Stimulated activated CD4-positive, alpha-beta T cell treated with anti-CD3 and anti-CD28 coated beads, Interleukin-12 subunit alpha, Interleukin-12 subunit beta, amount 100 ng/mL, for 48 hours (primary cell): ENCODE measurements around the gene DUSP1.
"Not testable (repeated sequence)": the region's sequence is repeated elsewhere in the genome, so short reads cannot be mapped to it uniquely, and the experiment has no call there.

Source experiments
- DNase-seq, 3 donors: peaks; one replicate each; pipeline ENCODE4 v3.0.0-alpha.2; 2020; ENCODE audit warnings: low read depth in 2 of 3, low spot score in 1 of 3

The DUSP1 gene

DNA sequence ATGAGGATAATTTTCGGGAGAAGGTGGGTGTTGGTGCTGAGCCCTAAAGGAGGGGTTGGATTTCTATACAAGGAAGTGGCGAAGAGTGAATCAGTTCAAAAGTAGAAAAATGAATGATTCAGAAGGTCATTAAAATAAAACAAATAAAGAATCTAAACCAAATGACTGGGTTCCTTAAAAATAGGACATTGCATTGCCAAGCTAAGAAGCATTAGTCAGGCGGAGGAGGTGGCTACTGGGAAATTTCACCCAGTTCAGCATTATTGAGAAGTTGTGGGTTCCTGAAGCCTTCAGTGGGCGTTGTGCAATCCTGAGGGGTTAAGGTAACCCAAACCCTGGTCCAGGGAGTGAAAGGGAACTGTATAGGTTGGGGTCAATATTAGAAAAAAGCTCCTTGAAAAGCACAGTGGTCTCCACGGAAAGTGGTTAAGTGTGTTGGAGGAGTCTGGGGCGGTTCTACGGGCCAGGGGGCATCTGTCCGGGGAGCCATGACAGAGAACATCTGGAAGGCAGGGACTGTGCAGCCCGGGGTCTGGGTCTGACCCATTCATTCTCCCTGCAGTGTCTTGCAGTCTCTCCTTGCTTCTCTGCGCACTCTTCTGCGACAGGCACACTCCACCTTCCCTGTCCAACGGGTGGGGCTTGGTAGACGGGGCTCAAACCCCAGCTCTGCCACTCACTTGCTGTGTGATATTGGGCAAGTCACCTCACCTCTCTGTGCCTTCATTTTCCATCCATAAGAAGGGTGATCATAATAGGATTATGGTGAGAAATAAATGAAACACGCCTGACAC is 27.6 kb upstream of the DUSP1 start:
- no peak for DNase-seq

DNA sequence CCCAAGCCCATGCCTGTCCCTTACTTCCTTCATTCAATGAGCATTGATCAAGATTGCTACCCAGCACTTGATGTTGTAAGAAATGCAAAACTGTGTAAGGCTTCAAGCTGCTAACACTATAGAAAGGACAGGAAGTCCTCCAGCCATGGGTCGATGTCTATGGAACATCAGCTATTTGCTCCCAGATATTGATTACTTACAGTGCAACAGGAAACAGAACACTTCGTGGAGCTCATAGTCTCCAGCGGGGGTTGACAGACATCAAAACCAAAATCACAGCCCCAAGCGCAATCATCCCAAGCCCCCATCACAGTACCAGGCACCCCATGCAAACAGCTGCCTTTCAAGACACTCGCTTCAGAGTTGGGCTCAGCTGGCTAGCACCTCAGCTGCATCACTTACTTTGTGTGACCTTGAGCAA is 26.8 kb upstream of the DUSP1 start:
- no peak for DNase-seq

DNA sequence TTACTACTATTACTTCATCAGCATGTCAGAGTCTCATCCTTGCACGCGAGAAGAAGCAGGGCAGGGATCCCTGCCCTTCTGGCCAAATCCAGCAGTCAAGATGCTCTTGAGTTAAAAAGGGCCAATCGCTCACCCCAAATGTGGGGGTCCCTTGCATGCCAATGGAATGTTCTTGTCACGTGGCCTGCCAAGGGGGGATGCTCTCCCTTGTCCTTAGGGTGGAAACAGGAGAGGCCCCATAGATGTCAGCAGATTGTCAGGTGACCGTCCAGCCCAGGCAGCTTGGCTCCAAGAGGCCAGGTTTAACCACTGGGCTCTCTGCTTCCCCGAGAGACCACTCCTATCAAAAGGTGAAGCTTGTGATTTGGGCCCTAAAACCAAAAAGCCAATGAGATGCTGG is 25.3 kb upstream of the DUSP1 start:
- no peak for DNase-seq

DNA sequence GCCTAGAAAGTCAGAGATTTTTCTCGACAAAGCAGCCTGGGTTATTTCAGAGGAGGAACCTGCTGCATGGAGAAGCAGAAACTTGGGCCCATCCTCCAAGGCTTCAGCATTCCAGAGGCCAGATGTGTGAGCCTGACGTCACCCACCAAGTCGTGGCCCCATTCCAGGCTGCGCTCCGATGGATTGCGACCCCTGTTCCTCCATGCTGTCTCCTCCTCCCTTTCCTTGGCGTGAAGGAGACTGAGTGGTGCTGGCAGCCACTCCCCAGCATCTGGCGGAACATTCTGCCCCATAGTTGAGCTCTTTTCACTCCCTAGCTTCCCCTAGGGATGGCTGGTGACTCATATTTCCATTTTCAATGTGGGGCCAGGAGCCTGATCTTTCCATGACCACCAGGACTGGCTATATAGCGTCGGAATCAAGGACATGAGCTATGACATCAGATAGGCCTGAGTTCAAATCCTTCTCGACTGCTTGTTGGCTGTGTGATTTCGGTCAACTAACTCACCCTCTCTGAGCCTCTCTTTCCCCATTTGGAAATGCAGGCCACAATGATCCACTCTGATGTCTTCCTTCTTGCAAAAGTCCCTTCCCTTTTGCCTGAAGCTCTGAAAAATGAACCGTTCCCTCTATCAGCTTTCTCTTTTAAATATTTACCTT is 24.5 kb upstream of the DUSP1 start:
- no peak for DNase-seq

DNA sequence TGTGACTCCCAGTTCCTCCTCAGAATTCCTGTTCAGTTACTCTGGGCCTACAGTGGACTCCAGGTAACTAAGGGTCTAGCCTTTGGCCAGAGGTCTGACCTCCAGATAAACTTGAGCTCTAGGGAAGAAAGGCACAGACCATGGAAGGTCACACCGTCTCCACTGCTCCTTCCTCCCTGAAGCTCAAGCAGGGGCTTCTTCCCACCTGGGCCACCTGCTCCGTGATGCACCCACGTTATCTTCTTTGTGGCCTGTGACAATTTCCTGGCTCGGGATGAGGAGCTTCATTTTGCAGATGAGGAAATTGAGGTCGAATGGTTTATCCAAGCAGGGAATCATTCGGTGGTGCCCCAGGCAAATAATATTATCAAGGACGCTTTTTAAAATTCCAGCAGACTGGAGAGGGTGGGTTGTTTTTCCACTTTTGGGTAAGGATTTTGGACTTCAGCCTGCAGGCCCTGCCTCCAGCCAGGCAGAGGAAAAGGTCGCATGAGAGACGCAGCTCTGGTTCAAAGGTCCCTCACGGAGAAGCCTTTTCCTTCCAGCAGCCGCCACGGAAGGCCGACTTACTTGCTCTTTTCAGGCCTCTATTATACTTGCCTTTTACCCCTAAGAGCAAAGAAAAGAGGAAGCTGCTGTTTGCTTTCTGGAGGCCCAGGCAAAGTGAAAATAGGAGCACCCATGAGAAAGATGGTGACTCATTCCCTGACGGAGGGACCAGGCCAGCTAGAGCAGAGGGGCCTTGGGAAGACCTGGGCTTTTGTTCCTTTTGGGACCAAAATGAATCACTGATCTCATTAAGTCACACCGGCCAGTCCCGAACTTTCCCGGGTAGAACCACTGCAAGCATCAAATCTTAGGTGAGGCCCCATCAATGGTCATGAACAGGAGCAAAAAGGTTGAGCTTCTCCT is 22.8 kb upstream of the DUSP1 start:
- no peak for DNase-seq

DNA sequence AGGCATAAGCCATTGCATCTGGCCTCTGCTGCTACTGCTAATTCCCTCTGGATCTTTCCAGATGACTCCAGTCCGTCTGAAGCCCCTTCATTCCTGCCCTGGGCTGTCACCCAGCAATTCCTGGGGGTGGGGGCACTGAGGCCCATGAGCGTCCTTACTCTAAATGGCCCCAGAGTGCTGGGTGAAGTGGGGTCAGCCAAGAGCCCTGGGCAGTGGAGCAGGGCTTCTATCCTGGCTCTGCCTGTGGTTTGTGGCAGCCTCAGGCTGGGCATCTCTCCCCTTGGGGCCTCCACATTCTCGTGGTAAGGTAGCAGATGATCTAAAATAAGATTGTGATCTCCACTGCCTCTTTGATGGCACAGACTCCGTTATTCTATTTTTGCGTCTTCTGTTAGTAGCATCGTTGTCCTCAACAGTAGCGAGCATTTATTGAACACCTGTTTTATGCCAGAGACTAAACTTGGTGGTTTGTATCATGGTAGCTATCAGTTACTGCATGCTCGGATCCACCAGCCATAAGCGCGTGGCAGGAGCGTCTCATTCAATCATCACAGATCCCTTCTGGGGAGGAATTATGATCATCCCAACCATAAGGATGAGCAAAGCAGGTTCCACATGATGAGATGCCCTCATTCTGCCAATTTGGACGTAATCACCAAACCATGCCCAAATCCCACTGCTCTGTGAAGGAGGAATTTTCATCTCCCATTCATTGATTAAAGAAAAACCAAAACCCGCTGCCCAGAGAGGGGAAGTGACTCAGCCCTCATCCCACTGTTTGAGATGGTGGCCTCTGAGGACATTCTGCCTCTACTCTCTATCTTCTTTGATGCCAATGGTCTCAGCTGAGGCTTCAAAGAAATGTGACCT is 21.9 kb upstream of the DUSP1 start:
- no peak for DNase-seq

DNA sequence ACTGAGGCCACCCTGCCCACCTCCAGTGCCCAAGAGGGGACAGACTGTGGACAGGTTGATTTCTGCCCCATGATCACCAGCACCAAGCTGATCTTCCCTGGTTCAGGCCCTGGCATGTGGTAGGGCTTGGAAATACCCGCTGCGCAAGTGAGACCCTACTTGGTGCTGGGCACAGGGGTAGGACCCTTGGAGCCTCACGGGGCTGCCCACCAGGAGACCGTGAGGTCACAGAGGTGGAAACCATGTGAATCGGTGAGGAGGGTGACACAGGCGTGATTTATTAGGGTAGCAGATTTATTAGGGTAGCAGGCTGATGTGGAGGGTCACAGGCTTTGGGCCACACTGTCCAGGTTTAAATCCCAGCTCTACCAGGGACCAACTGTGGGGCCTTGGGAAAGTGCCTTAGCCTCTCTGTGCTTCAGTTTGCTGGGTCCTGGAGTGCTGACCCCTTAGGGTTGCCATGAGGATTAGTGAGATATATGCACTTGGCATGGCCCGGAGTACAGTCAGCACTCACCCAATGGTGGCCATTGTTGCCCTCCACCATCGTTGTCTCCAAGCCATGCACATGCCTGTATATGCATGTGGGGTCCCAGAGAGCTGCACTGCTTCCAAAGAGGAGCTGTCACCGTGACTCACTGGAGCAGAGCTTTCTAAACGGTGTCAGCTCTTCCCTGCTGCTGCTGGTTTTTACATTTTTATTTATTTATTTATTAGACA is 20.9 kb upstream of the DUSP1 start:
- no peak for DNase-seq

DNA sequence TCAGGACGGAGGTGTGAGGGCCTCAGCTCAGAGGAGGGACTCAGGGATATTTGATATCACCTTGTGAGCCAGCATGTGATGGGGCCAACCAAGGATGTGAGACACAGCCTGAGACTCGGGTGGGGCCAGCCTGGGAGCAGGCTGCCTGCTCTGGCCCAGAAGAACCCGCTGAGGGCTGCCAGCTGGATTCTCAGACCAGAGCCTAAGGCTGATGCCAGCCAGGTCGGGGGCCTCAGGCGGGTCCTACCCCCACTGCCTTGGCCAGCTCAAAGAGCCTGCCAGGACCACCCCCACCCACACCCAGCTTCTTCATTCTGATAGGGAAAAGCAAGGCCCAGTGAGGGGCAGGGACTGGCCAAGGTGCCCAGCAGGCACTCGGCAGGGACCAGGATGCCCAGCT is 20.3 kb upstream of the DUSP1 start:
- DNase-seq: no peak

DNA sequence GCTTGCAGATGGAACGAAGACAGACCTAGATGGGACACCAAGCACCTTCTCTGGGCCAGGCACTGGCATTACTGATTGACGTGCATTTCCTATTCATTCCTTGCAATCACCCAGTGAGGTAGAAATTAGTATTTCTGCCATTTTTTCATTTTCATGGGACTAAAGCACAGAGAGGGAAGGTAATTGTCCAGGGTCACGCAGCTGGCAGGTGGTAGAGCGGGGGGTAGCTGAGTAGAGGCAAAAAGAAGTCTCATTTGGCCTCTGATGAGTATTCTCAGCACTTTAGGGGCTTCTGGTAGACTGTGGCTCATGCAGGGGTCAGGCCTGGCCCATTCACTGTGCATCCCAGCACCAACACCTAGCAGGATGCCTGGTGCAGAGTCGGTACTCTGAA is 19.5 kb upstream of the DUSP1 start:
- DNase-seq: no peak

DNA sequence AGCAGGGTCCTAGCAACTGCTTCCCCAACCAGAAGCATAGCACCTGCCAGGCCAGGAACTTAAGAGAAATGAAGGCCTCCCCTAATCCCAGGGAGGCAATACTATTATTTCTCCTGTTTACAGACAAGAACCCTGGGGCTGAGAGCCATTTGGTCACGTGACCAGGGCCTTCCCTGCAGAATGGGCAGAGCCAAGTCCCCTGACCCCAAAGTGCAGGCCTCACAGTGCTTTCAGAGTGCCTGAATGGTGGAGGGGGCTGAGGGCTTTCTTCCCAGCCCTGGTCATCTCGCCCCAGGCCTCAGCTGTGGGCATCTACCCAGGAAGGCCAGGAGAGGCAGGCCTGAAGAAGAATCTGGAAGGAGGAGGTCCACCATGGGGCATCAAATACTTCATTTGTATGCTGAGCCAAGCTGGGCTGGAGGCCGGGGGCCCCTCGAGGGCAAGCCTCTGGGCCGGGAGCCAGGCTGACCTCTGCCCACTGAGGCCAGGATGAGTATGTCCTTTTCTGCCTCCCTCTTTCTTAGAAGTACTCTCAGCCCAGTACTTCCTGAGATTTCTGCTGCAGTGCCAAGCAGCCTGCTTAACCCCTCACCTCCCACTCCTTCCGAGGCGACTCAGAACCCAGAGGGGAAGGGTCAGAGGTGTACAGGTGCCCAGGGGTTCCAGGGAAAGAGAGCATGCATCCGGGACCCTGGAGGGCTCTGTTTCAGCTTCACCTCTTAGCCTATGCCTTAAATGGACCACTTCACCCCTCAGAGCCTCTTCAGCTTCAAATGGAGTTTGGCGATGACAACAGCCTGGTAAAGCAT is 18.9 kb upstream of the DUSP1 start:
- no peak for DNase-seq

DNA sequence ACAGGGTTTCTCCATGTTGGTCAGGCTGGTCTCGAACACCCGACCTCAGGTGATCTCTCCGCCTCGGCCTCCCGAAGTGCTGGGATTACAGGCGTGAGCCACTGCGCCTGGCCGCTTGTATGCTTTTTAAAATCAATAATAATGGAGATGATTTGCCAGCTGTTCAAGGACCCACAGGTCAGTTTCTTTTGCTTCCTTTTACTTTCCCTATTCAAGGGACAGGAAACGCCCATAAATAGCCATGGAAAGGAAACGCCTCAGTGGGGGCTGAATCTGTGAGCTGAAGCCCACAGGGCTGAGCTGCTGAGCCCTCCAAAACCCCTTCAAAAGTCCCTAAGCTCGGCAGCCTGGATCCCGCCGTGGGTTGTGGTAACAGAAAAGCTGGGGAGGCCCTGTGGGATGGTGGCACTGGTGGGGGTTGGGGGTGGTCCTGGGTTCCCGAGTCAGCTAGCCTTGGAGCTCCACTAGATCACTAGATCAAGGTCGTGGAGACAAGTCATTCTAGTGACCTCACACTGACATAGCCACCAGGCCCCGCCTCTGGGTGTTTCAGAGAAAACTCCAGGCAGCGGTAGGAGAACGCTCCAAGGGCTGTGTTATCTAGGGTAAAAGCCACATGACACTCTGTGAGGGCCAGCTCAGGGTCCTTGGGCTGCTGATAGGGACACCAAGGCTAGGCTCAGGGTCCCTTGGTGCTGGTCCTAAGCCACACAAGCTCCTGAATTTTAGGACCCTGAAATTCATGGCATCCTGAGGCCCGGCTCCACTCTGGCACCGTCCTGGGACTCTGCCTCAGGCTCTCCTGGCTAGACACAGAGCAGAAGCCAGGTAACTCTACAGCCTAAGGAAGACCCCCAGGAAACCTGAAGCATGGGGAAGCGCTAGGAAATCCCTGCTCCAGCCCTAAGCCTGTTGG is 18.0 kb upstream of the DUSP1 start:
- no peak for DNase-seq

DNA sequence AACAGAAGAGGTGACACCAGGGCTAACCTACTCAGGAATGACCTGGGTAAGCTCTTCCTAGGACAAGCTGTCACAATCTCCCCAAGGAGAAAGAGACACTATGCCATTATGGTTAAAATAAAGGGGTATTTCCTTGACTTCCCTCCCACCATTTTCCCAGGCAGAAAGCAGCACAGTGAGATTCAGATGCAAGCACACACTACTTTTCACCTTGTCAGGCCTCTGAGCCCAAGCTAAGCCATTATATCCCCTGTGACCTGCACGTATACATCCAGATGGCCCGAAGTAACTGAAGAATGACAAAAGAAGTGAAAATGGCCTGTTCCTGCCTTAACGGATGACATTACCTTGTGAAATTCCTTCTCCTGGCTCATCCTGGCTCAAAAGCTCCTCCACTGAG is 16.5 kb upstream of the DUSP1 start:
- DNase-seq: not testable (repeated sequence)

DNA sequence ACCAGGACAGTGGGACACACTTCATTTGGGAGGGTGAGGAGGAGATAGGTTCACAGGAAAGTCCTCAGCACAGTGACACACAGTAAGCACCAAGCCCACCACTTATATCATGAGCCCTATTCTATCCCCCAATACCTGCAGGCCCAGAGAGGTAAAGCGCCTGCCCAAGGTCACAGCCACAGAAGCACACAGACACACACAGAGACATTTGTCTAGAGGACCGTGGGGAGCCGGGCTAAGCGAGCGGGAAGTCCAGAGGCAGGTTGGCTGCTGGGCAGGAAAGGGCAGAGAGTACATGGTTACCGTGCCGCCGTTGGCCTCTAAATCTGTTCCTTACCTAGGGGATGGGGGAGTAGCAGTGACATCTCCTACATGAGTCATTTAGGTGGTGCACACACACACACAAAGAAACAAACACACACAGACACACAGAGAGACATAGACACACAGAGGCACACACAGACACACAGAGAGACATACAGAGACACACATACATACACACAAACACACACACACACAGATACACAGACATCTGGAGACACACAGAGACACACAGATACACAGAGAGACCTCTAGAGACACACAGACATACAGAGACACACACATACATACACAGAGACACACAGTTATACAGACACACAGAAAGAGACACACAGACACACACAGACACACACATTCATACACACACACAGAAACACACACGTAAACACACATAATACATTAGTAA is 15.9 kb upstream of the DUSP1 start:
- DNase-seq: no peak

DNA sequence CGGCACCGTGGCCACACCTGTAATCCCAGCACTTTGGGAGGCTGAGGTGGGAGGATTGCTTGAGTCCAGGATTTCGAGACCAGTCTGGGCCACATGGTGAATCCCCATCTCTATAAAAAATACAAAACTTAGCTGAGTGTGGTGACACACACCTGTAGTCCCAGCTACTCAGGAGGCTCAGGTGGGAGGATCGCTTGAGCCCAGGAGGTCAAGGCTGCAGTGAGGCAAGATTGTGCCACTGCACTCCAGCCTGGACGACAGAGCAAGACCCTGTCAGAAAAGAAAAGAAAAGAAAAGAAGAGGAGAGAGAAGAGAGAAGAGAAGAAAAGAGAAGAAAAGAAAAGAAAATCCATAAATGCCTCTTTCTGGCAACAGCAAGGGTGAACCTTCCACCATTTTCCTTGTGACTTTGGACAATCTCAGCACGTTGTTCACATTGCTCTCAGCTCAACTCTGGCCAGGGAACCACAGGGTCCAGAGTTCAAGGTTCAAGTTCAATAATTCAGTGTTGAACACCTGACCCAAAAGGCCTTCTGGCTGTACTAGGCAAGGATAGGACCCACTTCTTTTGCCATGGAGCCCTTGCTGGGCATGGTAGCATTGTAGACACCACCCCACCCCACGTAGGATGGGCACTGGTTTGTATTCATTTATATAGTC is 14.6 kb upstream of the DUSP1 start:
- no peak for DNase-seq

DNA sequence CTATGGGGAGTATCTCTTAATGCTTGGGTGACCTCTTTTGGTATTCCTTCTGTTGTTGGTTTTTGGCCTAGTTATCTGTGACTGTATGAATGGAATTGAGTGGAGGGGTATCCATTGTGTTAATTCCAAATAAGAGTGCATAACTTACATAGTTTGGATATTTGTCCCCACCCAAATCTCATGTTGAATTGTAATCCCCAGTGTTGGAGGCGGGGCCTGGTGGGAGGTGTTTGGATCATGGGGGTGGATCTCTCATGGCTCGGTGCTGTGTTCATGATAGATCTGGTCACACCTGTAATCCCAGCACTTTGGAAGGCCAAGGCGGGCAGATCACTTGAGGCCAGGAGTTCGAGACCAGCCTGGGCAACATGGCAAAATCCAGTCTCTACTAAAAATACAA is 13.2 kb upstream of the DUSP1 start:
- DNase-seq: not testable (repeated sequence)

DNA sequence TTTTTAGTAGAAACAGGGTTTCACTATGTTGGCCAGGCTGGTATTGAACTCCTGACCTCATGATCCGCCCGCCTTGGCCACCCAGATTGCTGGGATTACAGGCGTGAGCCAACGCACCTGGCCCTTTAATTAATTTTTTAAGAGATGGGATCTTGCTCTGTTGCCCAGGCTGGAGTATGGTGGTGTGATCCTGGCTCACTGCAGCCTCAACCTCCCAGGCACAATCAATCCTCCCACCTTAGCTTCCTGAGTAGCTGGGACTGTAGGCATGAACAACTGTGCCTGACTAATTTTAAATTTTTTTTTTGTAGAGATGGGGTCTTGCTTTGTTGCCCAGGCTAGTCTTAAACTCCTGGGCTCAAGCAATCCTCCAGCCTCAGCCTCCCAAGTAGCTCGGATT is 12.3 kb upstream of the DUSP1 start:
- DNase-seq: not testable (repeated sequence)
